ENCODE data around the gene NUDT13. TPM values are rescaled to one million over a fixed set of nuclear protein-coding genes. Genes with fewer than 3 reads are reported as not detected.

NUDT13 gene
- total RNA-seq, 1 experiment from 2014 or later, result 1.5 TPM

DNA sequence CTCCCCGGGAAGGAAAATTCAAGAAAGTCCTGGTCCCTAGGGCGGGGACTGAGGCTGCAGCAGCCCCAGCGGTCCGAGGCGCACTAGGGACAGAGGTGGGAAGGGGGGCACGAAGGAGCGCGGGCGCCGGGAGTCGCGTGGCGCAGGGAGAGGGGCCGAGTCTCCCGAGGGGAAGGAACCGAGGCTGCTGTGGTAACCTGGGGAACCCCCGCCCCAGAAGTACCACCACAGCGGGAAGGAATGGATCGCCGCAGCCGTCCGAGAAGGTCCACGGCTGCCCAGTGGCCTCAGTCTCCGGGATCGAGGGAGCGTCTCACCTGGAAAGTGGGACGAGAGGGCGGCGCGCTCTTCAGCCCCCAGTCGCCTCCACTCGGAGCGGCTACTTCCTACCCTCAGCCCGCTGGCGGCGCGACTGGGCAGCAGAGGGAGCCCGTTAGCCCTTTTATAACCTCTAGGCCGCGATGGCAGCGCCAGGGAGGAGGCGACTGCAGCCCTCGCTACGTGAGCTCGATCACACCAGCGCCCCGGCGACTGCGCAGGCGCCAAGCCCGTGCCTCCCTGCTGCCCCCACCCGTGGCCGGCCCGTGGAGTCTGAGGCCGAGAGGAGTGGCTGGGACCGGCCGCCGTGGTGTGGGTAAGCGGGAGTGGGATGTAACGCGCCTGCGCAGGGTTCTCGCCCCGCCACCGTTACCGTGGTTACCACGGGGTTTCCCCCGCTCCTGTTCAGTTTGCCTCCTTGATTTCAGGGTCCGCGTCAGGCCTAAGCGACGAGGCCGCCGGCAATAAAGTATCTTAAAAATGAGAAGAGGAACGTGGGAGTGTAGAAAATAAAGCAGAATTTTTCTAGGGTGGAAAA is 13.6 kb upstream of the NUDT13 start, which contains the start of gene P4HA1:
TSS of gene P4HA1 (minus strand) at position 418 of the 856 bp plus-strand sequence. CDS start 21,983 bp downstream, outside the sequence.
- H3K4me3 Mint-ChIP-seq, result peak within 1 kb of the TSS; percentile 94 to 95
- Histone ChIP-seq H3K4me1 (ENCODE audit: insufficient read depth, low read length) (no peaks in the 10 kb centered on the region), H3K4ac (ENCODE audit: low read depth, low read length) (no peak within 1 kb of the TSS), H3K9ac (ENCODE audit: extremely low read depth, insufficient read length, low read length) (peak within 1 kb of the TSS; percentile 73), H3K56ac (ENCODE audit: insufficient read length, low read depth, low read length) (no peak within 1 kb of the TSS), H3K14ac (ENCODE audit: insufficient read depth, low read length) (peak within 1 kb of the TSS; percentile 84), H3K18ac (ENCODE audit: insufficient read length, low read depth, low read length) (peak within 1 kb of the TSS; percentile 81), H2AK5ac (ENCODE audit: insufficient read length, low read length) (no peak within 1 kb of the TSS), H4K8ac (replicated peaks; ENCODE audit: insufficient read length, low read depth, low read length) (no peak within 1 kb of the TSS), H2BK120ac (ENCODE audit: low read depth, low read length, poor library complexity, severe bottlenecking) (no peak within 1 kb of the TSS), H3K23me2 (ENCODE audit: insufficient read length, low read depth, low read length, poor library complexity, severe bottlenecking) (peaks cover 7% of the 10 kb centered on the region), H3K27ac (ENCODE audit: insufficient read length, low read depth, low read length) (no peak within 1 kb of the TSS), H3K79me1 (ENCODE audit: insufficient read depth, low read depth, low read length, poor library complexity, severe bottlenecking) (no peaks in the 10 kb centered on the region), H2BK20ac (ENCODE audit: low read depth, low read length, poor library complexity, severe bottlenecking) (no peak within 1 kb of the TSS), H3K79me2 (ENCODE audit: insufficient read depth, low read length) (no peaks in the 10 kb centered on the region), H3K4me2 (ENCODE audit: insufficient read depth, insufficient read length, low read length) (peak within 1 kb of the TSS; percentile 78), H4K5ac (ENCODE audit: insufficient read length, low read depth, low read length) (no peak within 1 kb of the TSS), H4K91ac (ENCODE audit: insufficient read length, low read depth, low read length) (no peak within 1 kb of the TSS), H3T11ph (ENCODE audit: low read length) (no peak within 1 kb of the TSS), H4K20me1 (ENCODE audit: control insufficient read depth, insufficient read depth, insufficient read length) (no peaks in the 10 kb centered on the region), H2AFZ (ENCODE audit: low read length) (no peak within 1 kb of the TSS), H3K9me3 (ENCODE audit: control insufficient read depth, low read depth, low read length) (no peaks in the 10 kb centered on the region), H3K27me3 (ENCODE audit: insufficient read depth, low read length) (no peaks in the 10 kb centered on the region), H2BK5ac (ENCODE audit: insufficient read length, low read length) (no peak within 1 kb of the TSS), H3K23ac (ENCODE audit: insufficient read length, low read depth, low read length) (no peak within 1 kb of the TSS), H2BK15ac (ENCODE audit: low read depth, low read length) (no peak within 1 kb of the TSS), H2BK12ac (ENCODE audit: insufficient read length, low read depth, low read length) (no peak within 1 kb of the TSS)
- H3K27me3 Mint-ChIP-seq (ENCODE audit: low read depth), result no peaks in the 10 kb centered on the region
- peak within 1 kb of the TSS; percentile 83 to 98 (median 87) for H3K27ac Mint-ChIP-seq
- TF ChIP-seq CTCF (conservative IDR thresholded peaks at IDR 0.05), result peak; percentile 75
- peaks cover 18 to 21% of the 10 kb centered on the region in 2 experiments for H3K4me1 Mint-ChIP-seq
- no CpG with 5 or more reads among the region's 75 CpGs for WGBS (ENCODE audit: extremely low coverage, insufficient read length, low lambda C conversion rate)
- no peaks in the 10 kb centered on the region for H3K9me3 Mint-ChIP-seq
- DNase-seq, result peak; percentile 95
- no peaks in the 10 kb centered on the region for H3K36me3 Mint-ChIP-seq (ENCODE audit: insufficient read depth in 1 of 3, low read depth in 3 of 3)

Measured in H9 (cell line).